ENCODE results near the gene ATXN7L1. TPM values are rescaled to one million over a fixed set of nuclear protein-coding genes. Genes with fewer than 3 reads are reported as not detected.

ATXN7L1 gene
- total and polyA plus RNA-seq, 2 of the 8 experiments (the other 6 are each of a cell fraction or from before 2014, with no cell fraction given), result 14.3 to 34.0 TPM

DNA sequence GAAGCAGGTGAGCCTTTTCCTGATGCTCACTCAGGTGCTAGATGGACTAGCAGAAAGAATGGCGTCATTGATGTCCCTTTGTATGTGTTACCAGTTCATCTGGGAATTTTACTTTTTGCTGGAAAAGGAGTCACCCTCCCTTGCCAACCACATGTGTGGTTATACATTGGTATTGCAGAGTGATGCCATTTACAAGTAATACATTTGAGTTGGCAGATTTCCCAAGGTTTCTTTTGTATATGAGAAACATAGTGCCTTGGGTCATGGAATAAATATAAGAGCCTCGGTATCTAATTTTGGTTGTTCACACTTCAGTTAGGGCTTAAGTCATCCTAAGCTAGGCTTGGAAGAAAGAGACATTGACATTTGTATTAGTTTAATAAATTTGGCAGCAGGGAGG is 10.4 kb upstream of the ATXN7L1 start (continued):
- TF ChIP-seq, protein P1, sequence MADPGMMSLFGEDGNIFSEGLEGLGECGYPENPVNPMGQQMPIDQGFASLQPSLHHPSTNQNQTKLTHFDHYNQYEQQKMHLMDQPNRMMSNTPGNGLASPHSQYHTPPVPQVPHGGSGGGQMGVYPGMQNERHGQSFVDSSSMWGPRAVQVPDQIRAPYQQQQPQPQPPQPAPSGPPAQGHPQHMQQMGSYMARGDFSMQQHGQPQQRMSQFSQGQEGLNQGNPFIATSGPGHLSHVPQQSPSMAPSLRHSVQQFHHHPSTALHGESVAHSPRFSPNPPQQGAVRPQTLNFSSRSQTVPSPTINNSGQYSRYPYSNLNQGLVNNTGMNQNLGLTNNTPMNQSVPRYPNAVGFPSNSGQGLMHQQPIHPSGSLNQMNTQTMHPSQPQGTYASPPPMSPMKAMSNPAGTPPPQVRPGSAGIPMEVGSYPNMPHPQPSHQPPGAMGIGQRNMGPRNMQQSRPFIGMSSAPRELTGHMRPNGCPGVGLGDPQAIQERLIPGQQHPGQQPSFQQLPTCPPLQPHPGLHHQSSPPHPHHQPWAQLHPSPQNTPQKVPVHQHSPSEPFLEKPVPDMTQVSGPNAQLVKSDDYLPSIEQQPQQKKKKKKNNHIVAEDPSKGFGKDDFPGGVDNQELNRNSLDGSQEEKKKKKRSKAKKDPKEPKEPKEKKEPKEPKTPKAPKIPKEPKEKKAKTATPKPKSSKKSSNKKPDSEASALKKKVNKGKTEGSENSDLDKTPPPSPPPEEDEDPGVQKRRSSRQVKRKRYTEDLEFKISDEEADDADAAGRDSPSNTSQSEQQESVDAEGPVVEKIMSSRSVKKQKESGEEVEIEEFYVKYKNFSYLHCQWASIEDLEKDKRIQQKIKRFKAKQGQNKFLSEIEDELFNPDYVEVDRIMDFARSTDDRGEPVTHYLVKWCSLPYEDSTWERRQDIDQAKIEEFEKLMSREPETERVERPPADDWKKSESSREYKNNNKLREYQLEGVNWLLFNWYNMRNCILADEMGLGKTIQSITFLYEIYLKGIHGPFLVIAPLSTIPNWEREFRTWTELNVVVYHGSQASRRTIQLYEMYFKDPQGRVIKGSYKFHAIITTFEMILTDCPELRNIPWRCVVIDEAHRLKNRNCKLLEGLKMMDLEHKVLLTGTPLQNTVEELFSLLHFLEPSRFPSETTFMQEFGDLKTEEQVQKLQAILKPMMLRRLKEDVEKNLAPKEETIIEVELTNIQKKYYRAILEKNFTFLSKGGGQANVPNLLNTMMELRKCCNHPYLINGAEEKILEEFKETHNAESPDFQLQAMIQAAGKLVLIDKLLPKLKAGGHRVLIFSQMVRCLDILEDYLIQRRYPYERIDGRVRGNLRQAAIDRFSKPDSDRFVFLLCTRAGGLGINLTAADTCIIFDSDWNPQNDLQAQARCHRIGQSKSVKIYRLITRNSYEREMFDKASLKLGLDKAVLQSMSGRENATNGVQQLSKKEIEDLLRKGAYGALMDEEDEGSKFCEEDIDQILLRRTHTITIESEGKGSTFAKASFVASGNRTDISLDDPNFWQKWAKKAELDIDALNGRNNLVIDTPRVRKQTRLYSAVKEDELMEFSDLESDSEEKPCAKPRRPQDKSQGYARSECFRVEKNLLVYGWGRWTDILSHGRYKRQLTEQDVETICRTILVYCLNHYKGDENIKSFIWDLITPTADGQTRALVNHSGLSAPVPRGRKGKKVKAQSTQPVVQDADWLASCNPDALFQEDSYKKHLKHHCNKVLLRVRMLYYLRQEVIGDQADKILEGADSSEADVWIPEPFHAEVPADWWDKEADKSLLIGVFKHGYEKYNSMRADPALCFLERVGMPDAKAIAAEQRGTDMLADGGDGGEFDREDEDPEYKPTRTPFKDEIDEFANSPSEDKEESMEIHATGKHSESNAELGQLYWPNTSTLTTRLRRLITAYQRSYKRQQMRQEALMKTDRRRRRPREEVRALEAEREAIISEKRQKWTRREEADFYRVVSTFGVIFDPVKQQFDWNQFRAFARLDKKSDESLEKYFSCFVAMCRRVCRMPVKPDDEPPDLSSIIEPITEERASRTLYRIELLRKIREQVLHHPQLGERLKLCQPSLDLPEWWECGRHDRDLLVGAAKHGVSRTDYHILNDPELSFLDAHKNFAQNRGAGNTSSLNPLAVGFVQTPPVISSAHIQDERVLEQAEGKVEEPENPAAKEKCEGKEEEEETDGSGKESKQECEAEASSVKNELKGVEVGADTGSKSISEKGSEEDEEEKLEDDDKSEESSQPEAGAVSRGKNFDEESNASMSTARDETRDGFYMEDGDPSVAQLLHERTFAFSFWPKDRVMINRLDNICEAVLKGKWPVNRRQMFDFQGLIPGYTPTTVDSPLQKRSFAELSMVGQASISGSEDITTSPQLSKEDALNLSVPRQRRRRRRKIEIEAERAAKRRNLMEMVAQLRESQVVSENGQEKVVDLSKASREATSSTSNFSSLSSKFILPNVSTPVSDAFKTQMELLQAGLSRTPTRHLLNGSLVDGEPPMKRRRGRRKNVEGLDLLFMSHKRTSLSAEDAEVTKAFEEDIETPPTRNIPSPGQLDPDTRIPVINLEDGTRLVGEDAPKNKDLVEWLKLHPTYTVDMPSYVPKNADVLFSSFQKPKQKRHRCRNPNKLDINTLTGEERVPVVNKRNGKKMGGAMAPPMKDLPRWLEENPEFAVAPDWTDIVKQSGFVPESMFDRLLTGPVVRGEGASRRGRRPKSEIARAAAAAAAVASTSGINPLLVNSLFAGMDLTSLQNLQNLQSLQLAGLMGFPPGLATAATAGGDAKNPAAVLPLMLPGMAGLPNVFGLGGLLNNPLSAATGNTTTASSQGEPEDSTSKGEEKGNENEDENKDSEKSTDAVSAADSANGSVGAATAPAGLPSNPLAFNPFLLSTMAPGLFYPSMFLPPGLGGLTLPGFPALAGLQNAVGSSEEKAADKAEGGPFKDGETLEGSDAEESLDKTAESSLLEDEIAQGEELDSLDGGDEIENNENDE (IDR thresholded peaks at IDR 0.05; ENCODE audit: insufficient replicate concordance, low read length), result no peak
- TF ChIP-seq NANOG (IDR thresholded peaks at IDR 0.05; ENCODE audit: insufficient read depth, low read depth, low read length, poor library complexity, severe bottlenecking) (no peak), RAD21 (IDR thresholded peaks at IDR 0.05 in 1 of 2, conservative IDR thresholded peaks at IDR 0.05 in 1 of 2; ENCODE audit: low read depth in 2 of 2, low read length in 2 of 2) (no peak), POU5F1 (IDR thresholded peaks at IDR 0.05; ENCODE audit: low read depth, low read length) (no peak)
- TF ChIP-seq, protein P2, sequence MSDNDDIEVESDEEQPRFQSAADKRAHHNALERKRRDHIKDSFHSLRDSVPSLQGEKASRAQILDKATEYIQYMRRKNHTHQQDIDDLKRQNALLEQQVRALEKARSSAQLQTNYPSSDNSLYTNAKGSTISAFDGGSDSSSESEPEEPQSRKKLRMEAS (IDR thresholded peaks at IDR 0.05), result no peak
- TF ChIP-seq, protein P3, sequence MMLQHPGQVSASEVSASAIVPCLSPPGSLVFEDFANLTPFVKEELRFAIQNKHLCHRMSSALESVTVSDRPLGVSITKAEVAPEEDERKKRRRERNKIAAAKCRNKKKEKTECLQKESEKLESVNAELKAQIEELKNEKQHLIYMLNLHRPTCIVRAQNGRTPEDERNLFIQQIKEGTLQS (IDR thresholded peaks at IDR 0.05; ENCODE audit: insufficient read depth, low read depth, low read length), result no peak

Data from H1 (cell line).